WTC11 (cell line): ENCODE measurements around the gene PRTFDC1. TPM values are rescaled to one million over a fixed set of nuclear protein-coding genes. Genes with fewer than 3 reads are reported as not detected.

Source experiments
- ATAC-seq: fragments of 200-7000 bp; cut with Tn5 transposase; 2 replicates; pipeline ENCODE4 v1.10.0; 2021; ENCODE audit warnings: mild to moderate bottlenecking, moderate library complexity
- Bru-seq: library from RNA; stranded (reverse); fragments of 400-500 nt; gene quantifications from one replicate; lab custom pipeline; 2021; lab: Mats Ljungman, UMichigan
- CTCF ChIA-PET: fragments of 300-600 bp; sonication (Branson Sonifier 250); formaldehyde crosslinking; loops from one replicate; lab custom pipeline; 2021; ENCODE audit warnings: antibody characterized with exemption; lab: Charles Lee
- POLR2A ChIA-PET: fragments of 350-600 bp; sonication (Branson Sonifier 250); formaldehyde crosslinking; loops from one replicate; lab custom pipeline; 2021; ENCODE audit warnings: antibody characterized with exemption; lab: Charles Lee
- DNase-seq: peaks from one replicate; pipeline ENCODE4 v3.0.0; 2021; ENCODE audit warnings: low spot score
- H3K27ac Mint-ChIP-seq: 2 replicates; pipeline ENCODE4 v1.8.0; 2021; ENCODE audit warnings: mixed read lengths
- H3K27me3 Mint-ChIP-seq: 2 replicates; pipeline ENCODE4 v1.8.0; 2021; ENCODE audit warnings: low read depth, mild to moderate bottlenecking, moderate library complexity, mixed read lengths
- H3K36me3 Mint-ChIP-seq: 2 replicates; pipeline ENCODE4 v1.8.0; 2021; ENCODE audit warnings: mixed read lengths
- H3K4me1 Mint-ChIP-seq: 2 replicates; pipeline ENCODE4 v1.8.0; 2022; ENCODE audit warnings: mixed read lengths
- H3K4me3 Mint-ChIP-seq: 2 replicates; pipeline ENCODE4 v1.8.0; 2021; ENCODE audit warnings: mild to moderate bottlenecking, moderate library complexity, mixed read lengths
- H3K9me3 Mint-ChIP-seq: 2 replicates; pipeline ENCODE4 v1.8.0; 2021; ENCODE audit warnings: mixed read lengths
- CREB1 ChIP-seq: sonication (generic); formaldehyde crosslinking; IDR thresholded peaks from 2 replicates; pipeline ENCODE4 v1.8.0; 2023; ENCODE audit warnings: mild to moderate bottlenecking, missing genetic modification reagents
- CREM ChIP-seq: sonication (generic); formaldehyde crosslinking; IDR thresholded peaks from 2 replicates; pipeline ENCODE4 v1.8.1; 2022; ENCODE audit warnings: mild to moderate bottlenecking, missing genetic modification reagents, moderate library complexity
- E2F1 ChIP-seq: sonication (generic); formaldehyde crosslinking; IDR thresholded peaks from 2 replicates; pipeline ENCODE4 v1.8.0; 2022; ENCODE audit warnings: mild to moderate bottlenecking, missing genetic modification reagents
- E2F4 ChIP-seq: sonication (generic); formaldehyde crosslinking; IDR thresholded peaks from 2 replicates; pipeline ENCODE4 v1.8.1; 2022; ENCODE audit warnings: low read depth, mild to moderate bottlenecking, moderate library complexity, missing genetic modification reagents, borderline replicate concordance
- ELF4 ChIP-seq: sonication (generic); formaldehyde crosslinking; IDR thresholded peaks from 2 replicates; pipeline ENCODE4 v1.8.1; 2022; ENCODE audit warnings: low read depth, mild to moderate bottlenecking, moderate library complexity, missing genetic modification reagents
- EMX1 ChIP-seq: fragments of 250-450 bp; sonication (Bioruptor Pico); IDR thresholded peaks from 2 replicates; pipeline ENCODE4 v1.8.0; 2021; ENCODE audit warnings: mild to moderate bottlenecking
- FOXK1 ChIP-seq: sonication (generic); formaldehyde crosslinking; IDR thresholded peaks from 2 replicates; pipeline ENCODE4 v1.8.0; 2022; ENCODE audit warnings: mild to moderate bottlenecking, moderate library complexity, missing genetic modification reagents
- FOXP4 ChIP-seq: sonication (generic); formaldehyde crosslinking; IDR thresholded peaks from 2 replicates; pipeline ENCODE4 v1.8.0; 2022; ENCODE audit warnings: mild to moderate bottlenecking, missing genetic modification reagents
- HMGA2 ChIP-seq: fragments of 250-450 bp; sonication (Bioruptor Pico); IDR thresholded peaks from 2 replicates; pipeline ENCODE4 v1.4.0; 2021; ENCODE audit warnings: mild to moderate bottlenecking, moderate library complexity
- MYBL2 ChIP-seq: sonication (generic); formaldehyde crosslinking; IDR thresholded peaks from 2 replicates; pipeline ENCODE4 v1.8.1; 2023; ENCODE audit warnings: mild to moderate bottlenecking, moderate library complexity, missing genetic modification reagents
- NFATC4 ChIP-seq: fragments of 250-450 bp; sonication (Bioruptor Pico); IDR thresholded peaks from 2 replicates; pipeline ENCODE4 v1.9.0; 2021; ENCODE audit warnings: mild to moderate bottlenecking
- NFE2L1 ChIP-seq: sonication (generic); formaldehyde crosslinking; IDR thresholded peaks from 2 replicates; pipeline ENCODE4 v1.8.1; 2023; ENCODE audit warnings: missing genetic modification reagents
- NR2C2 ChIP-seq: sonication (generic); formaldehyde crosslinking; IDR thresholded peaks from 2 replicates; pipeline ENCODE4 v1.8.0; 2022; ENCODE audit warnings: mild to moderate bottlenecking, missing genetic modification reagents
- PRRX2 ChIP-seq: fragments of 250-450 bp; sonication (Bioruptor Pico); IDR thresholded peaks from 2 replicates; pipeline ENCODE4 v1.8.0; 2021; ENCODE audit warnings: mild to moderate bottlenecking
- RELA ChIP-seq: sonication (generic); formaldehyde crosslinking; IDR thresholded peaks from 2 replicates; pipeline ENCODE4 v1.8.1; 2022; ENCODE audit warnings: missing genetic modification reagents, mild to moderate bottlenecking, borderline replicate concordance
- ZBTB21 ChIP-seq: sonication (generic); formaldehyde crosslinking; IDR thresholded peaks from 2 replicates; pipeline ENCODE4 v1.8.1; 2023; ENCODE audit warnings: mild to moderate bottlenecking, missing genetic modification reagents, borderline replicate concordance
- ZNF138 ChIP-seq: sonication (generic); formaldehyde crosslinking; conservative IDR thresholded peaks from 2 replicates; pipeline ENCODE4 v1.8.1; 2022; ENCODE audit warnings: mild to moderate bottlenecking, moderate library complexity, missing genetic modification reagents
- ZNF396 ChIP-seq: fragments of 250-450 bp; sonication (Bioruptor Pico); IDR thresholded peaks from 2 replicates; pipeline ENCODE4 v1.8.0; 2021; ENCODE audit warnings: mild to moderate bottlenecking, moderate library complexity, borderline replicate concordance
- ZNF416 ChIP-seq: fragments of 250-450 bp; sonication (Bioruptor Pico); IDR thresholded peaks from 2 replicates; pipeline ENCODE4 v1.9.0; 2021; ENCODE audit warnings: mild to moderate bottlenecking, inconsistent platforms
- ZNF423 ChIP-seq: fragments of 250-450 bp; sonication (Bioruptor Pico); IDR thresholded peaks from 2 replicates; pipeline ENCODE4 v2.1.2; 2022; ENCODE audit warnings: mild to moderate bottlenecking, moderate library complexity
- ZNF512 ChIP-seq: sonication (generic); formaldehyde crosslinking; IDR thresholded peaks from 2 replicates; pipeline ENCODE4 v1.8.1; 2022; ENCODE audit warnings: missing genetic modification reagents, borderline replicate concordance
- long read RNA-seq, 3 experiments: library from RNA in 1 of 3; library from capped mRNA in 1 of 3; library from polyadenylated mRNA in 1 of 3; unstranded in 2 of 3; stranded (forward) in 1 of 3; transcript quantifications; one replicate each; pipeline ENCODE4 v2.0.0, GENCODE V29; 2021
- total RNA-seq: library from RNA; stranded (reverse); gene quantifications from 3 replicates; pipeline ENCODE4 v1.2.3, GENCODE V29; 2021
- TF ChIP-seq, protein P1 (sequence below): sonication (generic); formaldehyde crosslinking; IDR thresholded peaks from 2 replicates; pipeline ENCODE4 v1.8.0; 2022; ENCODE audit warnings: mild to moderate bottlenecking, missing genetic modification reagents
- TF ChIP-seq, protein P2 (sequence below): fragments of 250-450 bp; sonication (Bioruptor Pico); IDR thresholded peaks from 2 replicates; pipeline ENCODE4 v1.8.0; 2021; ENCODE audit warnings: mild to moderate bottlenecking

The PRTFDC1 gene
- 4.8 to 6.4 TPM (median 6.1 TPM) in 3 replicates for total RNA-seq
- Bru-seq, nascent RNA: percentile 42 among the genes with signal in this experiment
- long read RNA-seq, experiment 1, partial matches to known transcripts: 0 of 4 reads
- long read RNA-seq, experiment 1, other reads (novel, unspliced or antisense): 2 of 4 reads
- long read RNA-seq, experiment 2, partial matches to known transcripts: 1 of 8 reads
- long read RNA-seq, experiment 2, other reads (novel, unspliced or antisense): 6 of 8 reads
- long read RNA-seq, experiment 3, partial matches to known transcripts: 0 of 3 reads
- long read RNA-seq, experiment 3, other reads (novel, unspliced or antisense): 1 of 3 reads

DNA sequence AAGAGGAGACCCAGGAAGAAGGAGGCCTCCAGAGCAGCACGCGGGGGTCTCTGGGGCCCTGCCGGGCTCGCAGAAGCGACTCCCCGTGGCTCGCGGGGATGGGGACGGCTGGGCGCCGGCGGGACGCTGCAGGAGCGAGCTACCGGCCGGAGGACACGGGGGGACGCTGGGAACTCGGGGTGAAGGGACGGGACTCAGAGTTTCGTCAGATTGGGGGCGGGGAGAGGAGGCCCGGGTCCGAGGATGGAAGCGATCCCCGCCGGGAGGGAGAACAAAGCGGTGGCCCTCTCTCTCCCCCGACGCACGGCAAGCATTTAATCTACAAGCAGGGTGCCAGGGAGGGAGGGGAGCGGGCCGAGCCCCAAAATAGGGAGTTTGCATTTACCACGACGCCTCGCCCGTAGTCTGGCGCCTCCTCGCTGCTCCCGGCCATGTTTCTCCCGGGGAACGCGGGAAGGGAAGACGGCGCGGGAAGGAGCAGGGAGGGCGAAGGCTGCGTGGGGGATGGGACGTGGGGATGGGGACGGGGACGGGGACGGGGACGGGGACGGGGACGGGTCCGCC lies at the start of gene PRTFDC1:
TSS of gene PRTFDC1 (minus strand) at position 464 of the 564 bp plus-strand sequence. CDS start at position 433, 31 bp downstream.
- TF ChIP-seq NFE2L1 (CRISPR knock-in tag) (peak; percentile 52; the same call in 1 of the 2 replicates), E2F4 (CRISPR knock-in tag) (peak; percentile 87), EMX1 (no peak), FOXP4 (CRISPR knock-in tag) (peak; percentile 9; the same call in 1 of the 2 replicates), ZNF138 (CRISPR knock-in tag) (no peak), ZNF512 (no peak), E2F1 (CRISPR knock-in tag) (no peak), ZNF423 (CRISPR knock-in tag) (0 out of 2 replicates have a peak, but pooled peaks have one; percentile 18), FOXK1 (CRISPR knock-in tag) (peak; percentile 23; the same call in 1 of the 2 replicates), CREM (CRISPR knock-in tag) (no peak), ZNF416 (CRISPR knock-in tag) (peak; percentile 74; the same call in 1 of the 2 replicates), ELF4 (CRISPR knock-in tag) (no peak), MYBL2 (CRISPR knock-in tag) (0 out of 2 replicates have a peak, but pooled peaks have one; percentile 64)
- TF ChIP-seq, protein P1, sequence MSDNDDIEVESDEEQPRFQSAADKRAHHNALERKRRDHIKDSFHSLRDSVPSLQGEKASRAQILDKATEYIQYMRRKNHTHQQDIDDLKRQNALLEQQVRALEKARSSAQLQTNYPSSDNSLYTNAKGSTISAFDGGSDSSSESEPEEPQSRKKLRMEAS (CRISPR knock-in tag): peak; percentile 38; the same call in 1 of the 2 replicates
- Mint-ChIP-seq H3K27ac (peak within 1 kb of the TSS; percentile 84), H3K27me3 (no peaks in the 10 kb centered on the region), H3K4me3 (peak within 1 kb of the TSS; percentile 75), H3K9me3 (no peaks in the 10 kb centered on the region), H3K36me3 (no peaks in the 10 kb centered on the region), H3K4me1 (peaks cover 35% of the 10 kb centered on the region)
- DNase-seq (peak; percentile 65), ATAC-seq (peak; percentile 11)
- ChIA-PET POLR2A (interaction anchor here (0.6 to 1.7 kb wide), 10 partner anchors 24 to 231 kb away, joined by 3 to 12 read pairs (median 3); partner anchors contain the start of genes ARHGAP21, ENKUR, GPR158 and THNSL1), CTCF (interaction anchor here (0.9 to 1.7 kb wide), 7 partner anchors 17 to 309 kb away, joined by 3 to 5 read pairs (median 4); no protein-coding TSS in a partner anchor)

- ChIA-PET POLR2A (no interaction called here), CTCF (no interaction called here)
- Mint-ChIP-seq H3K36me3 (no peaks in the 10 kb centered on the region), H3K4me3 (no peak overlapping the region), H3K27me3 (no peaks in the 10 kb centered on the region), H3K27ac (no peak overlapping the region), H3K4me1 (no peaks in the 10 kb centered on the region), H3K9me3 (peaks cover 13% of the 10 kb centered on the region)
- DNase-seq (no peak), ATAC-seq (no peak)
- no peak for TF ChIP-seq RELA (CRISPR knock-in tag)
- no peak for TF ChIP-seq ZBTB21 (CRISPR knock-in tag)
- no peak for TF ChIP-seq ZNF396 (CRISPR knock-in tag)
- TF ChIP-seq, protein P1 (CRISPR knock-in tag): no peak
- no peak for TF ChIP-seq CREB1 (CRISPR knock-in tag)
- no peak for TF ChIP-seq NR2C2 (CRISPR knock-in tag)
- TF ChIP-seq FOXP4 (CRISPR knock-in tag): no peak
- no peak for TF ChIP-seq PRRX2 (CRISPR knock-in tag)
- TF ChIP-seq NFATC4 (CRISPR knock-in tag): no peak
- no peak for TF ChIP-seq NFE2L1 (CRISPR knock-in tag)
- no peak for TF ChIP-seq HMGA2 (CRISPR knock-in tag)
- TF ChIP-seq, protein P2, sequence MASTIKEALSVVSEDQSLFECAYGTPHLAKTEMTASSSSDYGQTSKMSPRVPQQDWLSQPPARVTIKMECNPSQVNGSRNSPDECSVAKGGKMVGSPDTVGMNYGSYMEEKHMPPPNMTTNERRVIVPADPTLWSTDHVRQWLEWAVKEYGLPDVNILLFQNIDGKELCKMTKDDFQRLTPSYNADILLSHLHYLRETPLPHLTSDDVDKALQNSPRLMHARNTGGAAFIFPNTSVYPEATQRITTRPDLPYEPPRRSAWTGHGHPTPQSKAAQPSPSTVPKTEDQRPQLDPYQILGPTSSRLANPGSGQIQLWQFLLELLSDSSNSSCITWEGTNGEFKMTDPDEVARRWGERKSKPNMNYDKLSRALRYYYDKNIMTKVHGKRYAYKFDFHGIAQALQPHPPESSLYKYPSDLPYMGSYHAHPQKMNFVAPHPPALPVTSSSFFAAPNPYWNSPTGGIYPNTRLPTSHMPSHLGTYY (CRISPR knock-in tag): no peak
Measured at GRCh38 chr10:24998044-24998443, 45.6 kb upstream of the PRTFDC1 start.
